Keratinocyte (primary cell): ENCODE results near the gene FHAD1.

Experiments
- CTCF ChIP-seq, 3 experiments: IDR thresholded peaks in 1 of 3; conservative IDR thresholded peaks in 1 of 3; optimal IDR thresholded peaks in 1 of 3; 2 replicates in 2 of 3; 3 replicates in 1 of 3; pipeline versions ENCODE3 to v1.5.1; 2011; ENCODE audit warnings: low read length in 3 of 3, mild to moderate bottlenecking in 3 of 3, moderate library complexity in 2 of 3, control low read depth in 1 of 3, inconsistent platforms in 1 of 3; ENCODE audit not compliant: insufficient read depth in 2 of 3; ENCODE audit errors: extremely low read depth in 1 of 3
- EZH2 ChIP-seq: IDR thresholded peaks from one replicate; pipeline ENCODE4 v1.6.1; 2012; ENCODE audit warnings: inconsistent platforms, mild to moderate bottlenecking, low read length, moderate library complexity

DNA sequence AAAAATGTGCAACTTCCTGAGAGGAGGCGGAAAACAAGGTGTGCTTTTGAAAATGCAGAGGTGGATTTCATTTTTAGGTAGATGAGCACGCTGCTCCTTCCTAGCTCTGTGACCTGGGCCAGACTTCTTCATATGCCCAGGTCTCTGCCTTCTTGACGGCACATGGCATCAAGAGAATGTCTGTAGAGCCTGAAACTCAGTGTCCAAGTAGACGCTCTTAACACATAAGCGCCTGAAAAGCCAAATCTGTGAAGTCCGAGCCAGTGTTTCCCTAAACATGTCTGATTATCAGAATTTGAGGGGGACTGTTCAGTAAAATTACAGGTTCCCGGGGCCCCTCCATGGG, 25.7 kb downstream of the FHAD1 start:
- TF ChIP-seq CTCF (optimal IDR thresholded peaks at IDR 0.05 in 1 of 3, IDR thresholded peaks at IDR 0.05 in 1 of 3, conservative IDR thresholded peaks at IDR 0.05 in 1 of 3; ENCODE audit: extremely low read depth in 1 of 3, insufficient read depth in 2 of 3, low read length in 3 of 3), result no peak
- no peak for TF ChIP-seq EZH2
